Gastrocnemius medialis (tissue), 4 donors: Measurements from ENCODE around the gene MAN2A1.

Experiments used
- CTCF ChIP-seq, 5 experiments: fragments of 450-650 bp in 3 of 5; fragments of 200-600 bp in 2 of 5; sonication (generic) in 2 of 5; IDR thresholded peaks in 4 of 5; conservative IDR thresholded peaks in 1 of 5; 1 replicate in 4 of 5; 2 replicates in 1 of 5; pipeline ENCODE4 v1.5.1; 2016 to 2019; ENCODE audit warnings: antibody characterized with exemption in 5 of 5, mild to moderate bottlenecking in 3 of 5, moderate library complexity in 3 of 5
- POLR2A ChIP-seq, 2 donors: fragments of 450-650 bp; IDR thresholded peaks; one replicate each; pipeline ENCODE4 v1.6.1; 2017; ENCODE audit warnings: antibody characterized with exemption in 2 of 2, mild to moderate bottlenecking in 2 of 2, moderate library complexity in 2 of 2

GRCh38 chr5:109678447-109678846 lies 11.3 kb upstream of the MAN2A1 start:
- no peak for TF ChIP-seq POLR2A (IDR thresholded peaks at IDR 0.05)
- TF ChIP-seq CTCF (IDR thresholded peaks at IDR 0.05 in 4 of 5, conservative IDR thresholded peaks at IDR 0.05 in 1 of 5): no peak
